GM08714 (cell line): ENCODE measurements around the gene KCNQ1.
"Not testable (repeated sequence)": the region's sequence is repeated elsewhere in the genome, so short reads cannot be mapped to it uniquely, and the experiment has no call there.

ENCODE experiments used
- H3K4me3 ChIP-seq: fragments of 200-500 bp; sonication (Bioruptor generic); 2 replicates; pipeline ENCODE4 v1.5.1; 2014; ENCODE audit warnings: mild to moderate bottlenecking, low read length, inconsistent platforms
- ZNF274 ChIP-seq: IDR thresholded peaks from 2 replicates; pipeline ENCODE4 v1.6.1; 2012; ENCODE audit warnings: mild to moderate bottlenecking, low read depth, low read length

The KCNQ1 gene

DNA sequence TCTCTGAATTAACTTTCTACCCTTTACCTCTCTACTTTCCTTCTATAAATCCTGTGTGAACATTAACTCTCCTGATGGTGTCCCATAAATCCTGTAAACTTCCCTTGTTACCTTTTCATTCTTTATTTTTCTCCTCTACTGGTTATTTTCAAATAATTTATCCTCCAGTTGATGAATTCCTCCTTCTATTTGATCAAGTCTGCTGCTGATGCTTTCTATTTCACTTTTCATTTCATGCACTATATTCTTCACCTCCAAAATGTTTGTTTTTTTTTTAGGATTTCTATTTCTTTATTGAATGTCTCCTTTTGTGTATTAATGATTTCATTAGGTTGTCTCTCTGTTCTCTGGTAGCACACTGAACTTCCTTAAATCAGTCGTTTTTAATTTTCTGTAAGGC, 186.4 kb downstream of the KCNQ1 start:
- no peak for TF ChIP-seq ZNF274
- H3K4me3 ChIP-seq: no peak overlapping the region

DNA sequence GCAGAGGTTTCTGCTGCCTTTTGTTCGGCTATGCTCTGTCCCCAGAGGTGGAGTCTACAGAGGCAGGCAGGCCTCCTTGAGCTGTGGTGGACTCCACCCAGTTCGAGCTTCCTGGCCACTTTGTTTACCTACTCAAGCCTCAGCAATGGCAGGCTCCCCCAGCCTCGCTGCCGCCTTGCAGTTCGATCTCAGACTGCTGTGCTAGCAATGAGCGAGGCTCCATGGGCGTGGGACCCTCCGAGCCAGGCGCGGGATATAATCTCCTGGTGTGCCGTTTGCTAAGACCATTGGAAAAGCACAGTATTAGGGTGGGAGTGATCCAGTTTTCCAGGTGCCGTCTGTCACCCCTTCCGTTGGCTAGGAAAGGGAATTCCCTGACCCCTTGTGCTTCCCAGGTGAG, 195.0 kb downstream of the KCNQ1 start:
- not testable (repeated sequence) for H3K4me3 ChIP-seq

DNA sequence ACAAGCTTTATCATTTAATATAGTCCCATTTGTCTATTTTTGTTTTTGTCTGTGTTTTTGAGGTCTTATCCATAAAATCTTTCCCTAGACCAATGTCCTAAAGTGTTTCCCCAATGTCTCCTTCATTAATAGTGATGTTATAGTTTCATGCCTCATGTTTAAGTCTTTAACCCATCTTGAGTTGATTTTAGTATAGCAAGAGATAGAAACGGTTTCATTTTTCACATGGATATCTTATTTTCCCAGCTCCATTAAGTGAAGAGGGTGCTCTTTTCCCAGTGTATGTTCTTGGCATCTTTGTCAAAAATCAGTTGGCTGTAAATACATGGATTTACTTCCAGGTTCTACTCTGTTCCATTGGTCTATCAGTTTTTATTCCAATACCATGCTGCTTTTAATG, 196.8 kb downstream of the KCNQ1 start:
- no peak for TF ChIP-seq ZNF274
- H3K4me3 ChIP-seq: no peak overlapping the region

DNA sequence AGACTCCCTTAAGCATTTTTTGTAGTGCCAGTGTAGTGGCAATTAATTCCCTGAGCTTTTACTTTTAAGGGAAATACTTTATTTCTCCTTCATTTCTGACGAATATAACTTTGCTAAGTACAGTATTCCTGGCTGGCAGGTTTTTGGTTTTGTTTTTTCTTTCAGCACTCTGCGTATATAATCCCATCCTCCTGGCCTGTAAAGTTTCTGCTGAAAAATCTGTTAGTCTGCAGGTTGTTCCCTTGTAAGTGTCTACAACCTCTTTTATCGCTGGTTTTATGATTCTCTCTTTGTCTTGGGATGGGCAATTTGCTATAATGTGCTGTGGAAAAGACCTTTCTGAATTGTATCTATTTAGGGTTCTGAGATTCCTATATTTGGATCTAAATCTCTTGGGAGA, 198.9 kb downstream of the KCNQ1 start:
- no peak for TF ChIP-seq ZNF274
- no peak overlapping the region for H3K4me3 ChIP-seq

DNA sequence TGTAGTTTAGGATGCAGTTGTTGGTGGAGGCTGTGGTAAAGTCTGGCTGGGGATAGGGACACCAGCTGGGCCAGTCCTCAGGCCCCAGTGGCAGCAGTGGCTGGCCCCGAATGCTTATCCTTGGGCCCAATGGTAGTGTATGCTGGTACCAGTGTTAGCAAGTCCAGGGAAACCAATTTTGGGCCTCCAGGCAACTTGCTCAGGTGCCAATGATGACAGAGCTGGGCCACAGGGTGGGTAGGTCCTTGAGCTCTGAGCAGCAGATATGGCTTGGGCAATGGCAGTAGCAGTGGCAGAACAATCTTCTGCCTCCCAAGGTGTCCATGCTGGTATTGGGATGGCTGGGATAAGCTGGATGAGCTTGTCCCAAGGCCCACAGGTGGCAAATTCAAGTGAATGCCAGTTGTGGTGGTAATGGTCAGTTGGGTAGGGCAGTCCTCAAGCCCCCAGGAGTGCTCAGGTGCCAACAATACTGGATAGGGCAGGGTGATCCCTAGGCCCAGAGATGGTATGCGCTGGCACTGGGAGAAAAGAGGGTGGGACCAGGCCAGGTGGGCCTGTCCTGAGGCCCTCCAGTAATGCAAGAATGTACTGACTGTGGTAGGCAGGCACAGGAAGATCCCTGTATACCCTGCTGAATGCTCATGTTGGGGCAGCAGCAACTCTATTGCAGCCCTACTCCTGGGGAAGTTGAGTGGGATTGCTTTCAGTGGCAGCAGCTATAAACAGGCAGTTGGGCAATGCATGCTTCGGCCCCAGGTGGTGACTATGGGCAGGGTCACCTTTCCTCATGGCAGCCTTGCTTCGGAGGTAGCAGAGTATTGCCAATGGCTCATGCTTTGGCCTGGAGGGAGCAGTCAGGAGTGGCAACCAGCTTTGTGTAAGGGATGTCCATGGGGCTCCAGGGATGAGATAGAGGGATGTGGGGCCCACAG, 200.3 kb downstream of the KCNQ1 start:
- no peak overlapping the region for H3K4me3 ChIP-seq
- no peak for TF ChIP-seq ZNF274

DNA sequence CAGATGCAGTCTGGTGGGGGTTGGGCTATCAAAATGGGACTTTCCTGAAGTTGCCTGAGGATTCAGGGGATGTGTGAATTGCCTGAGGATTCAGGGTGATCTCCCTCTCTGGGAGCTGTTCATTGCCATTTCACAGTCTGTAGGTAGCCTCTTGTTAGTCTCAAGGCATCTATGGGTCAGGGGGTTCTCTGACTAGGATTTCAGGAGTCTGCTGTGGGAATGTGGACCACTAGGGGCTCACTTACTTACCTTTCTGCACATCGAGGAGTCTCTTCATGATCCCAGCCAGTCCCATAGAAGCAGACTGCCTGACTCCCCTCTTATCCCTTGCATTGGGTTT, 200.9 kb downstream of the KCNQ1 start:
- no peak overlapping the region for H3K4me3 ChIP-seq

DNA sequence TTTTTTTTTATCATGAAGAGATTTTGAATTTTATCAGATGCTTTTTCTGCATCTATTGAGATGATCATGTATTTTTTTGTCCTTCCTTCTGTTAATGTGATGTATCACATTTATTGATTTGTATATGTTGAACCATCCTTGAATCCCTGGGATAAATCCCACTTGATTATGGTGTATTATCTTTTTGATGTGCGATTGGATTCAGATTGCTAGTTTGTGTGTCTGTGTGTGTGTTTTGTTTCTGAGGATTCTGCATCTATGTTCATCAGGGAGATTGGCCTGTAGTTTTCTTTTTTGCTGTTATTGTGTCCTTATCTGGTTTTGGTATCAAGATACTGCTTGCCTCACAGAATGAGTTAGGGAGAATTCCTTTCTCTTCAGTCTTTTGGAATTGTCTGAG, 202.4 kb downstream of the KCNQ1 start:
- TF ChIP-seq ZNF274: no peak
- H3K4me3 ChIP-seq: no peak overlapping the region

More for the DNA sequence above, 200.9 kb downstream of the KCNQ1 start:
- TF ChIP-seq ZNF274: no peak

DNA sequence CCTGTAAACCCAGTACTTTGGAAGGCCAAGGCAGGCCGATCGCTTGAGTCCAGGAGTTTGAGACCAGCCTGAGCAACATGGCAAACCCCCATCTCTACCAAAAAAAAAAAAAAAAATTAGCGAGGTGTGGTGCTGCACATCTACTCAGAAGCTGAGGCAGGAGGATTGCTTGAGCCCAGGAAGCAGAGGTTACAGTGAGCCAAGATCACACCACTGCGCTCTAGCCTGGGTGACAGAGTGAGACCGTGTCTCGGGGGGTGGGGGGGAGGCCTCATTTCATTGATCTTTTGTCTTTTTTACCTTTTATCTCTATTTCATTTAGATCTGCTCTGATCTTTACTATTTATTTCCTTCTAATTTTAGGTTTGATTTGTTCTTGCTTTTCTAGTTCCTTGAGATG, 203.1 kb downstream of the KCNQ1 start:
- no peak overlapping the region for H3K4me3 ChIP-seq
- TF ChIP-seq ZNF274: no peak

DNA sequence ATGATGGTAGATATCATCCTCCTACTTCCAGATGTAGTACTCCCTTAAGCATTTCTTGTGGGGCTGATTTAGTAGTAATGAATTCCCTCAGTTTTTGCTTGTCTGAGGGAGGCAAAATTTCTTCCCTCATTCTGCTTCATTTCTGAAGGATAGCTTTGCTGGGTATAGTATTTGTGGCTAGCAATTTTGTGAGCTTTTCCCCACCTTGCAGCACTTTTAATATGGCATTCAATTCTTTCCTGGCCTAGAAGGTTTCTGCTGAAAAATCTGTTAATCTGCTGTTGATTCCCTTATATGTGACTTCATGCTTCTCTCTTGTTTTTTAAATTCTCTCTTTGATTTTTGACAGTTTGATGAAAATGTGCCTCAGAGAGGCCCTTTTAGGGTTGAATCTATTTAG, 204.6 kb downstream of the KCNQ1 start:
- TF ChIP-seq ZNF274: no peak

DNA sequence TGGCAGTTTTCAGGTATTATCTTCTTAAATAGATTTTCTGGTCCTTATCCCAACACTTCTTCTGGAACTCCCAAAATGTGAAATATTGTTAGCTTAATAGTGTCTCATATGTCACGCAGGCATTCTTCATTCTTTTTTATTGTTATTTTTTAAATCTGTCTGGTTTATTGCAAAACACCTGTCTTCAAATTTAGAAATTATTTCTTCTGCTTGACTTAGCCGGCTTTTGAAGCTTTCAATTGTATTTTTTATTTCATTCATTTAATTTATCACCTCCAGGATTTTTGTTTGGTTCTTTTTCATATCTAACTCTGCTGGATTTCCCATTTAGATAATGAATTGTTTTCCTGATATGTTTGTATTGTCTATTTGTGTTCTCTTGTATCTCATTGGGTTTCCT, 205.0 kb downstream of the KCNQ1 start:
- no peak for TF ChIP-seq ZNF274
- H3K4me3 ChIP-seq: no peak overlapping the region

More for the DNA sequence above, 204.6 kb downstream of the KCNQ1 start:
- no peak overlapping the region for H3K4me3 ChIP-seq

DNA sequence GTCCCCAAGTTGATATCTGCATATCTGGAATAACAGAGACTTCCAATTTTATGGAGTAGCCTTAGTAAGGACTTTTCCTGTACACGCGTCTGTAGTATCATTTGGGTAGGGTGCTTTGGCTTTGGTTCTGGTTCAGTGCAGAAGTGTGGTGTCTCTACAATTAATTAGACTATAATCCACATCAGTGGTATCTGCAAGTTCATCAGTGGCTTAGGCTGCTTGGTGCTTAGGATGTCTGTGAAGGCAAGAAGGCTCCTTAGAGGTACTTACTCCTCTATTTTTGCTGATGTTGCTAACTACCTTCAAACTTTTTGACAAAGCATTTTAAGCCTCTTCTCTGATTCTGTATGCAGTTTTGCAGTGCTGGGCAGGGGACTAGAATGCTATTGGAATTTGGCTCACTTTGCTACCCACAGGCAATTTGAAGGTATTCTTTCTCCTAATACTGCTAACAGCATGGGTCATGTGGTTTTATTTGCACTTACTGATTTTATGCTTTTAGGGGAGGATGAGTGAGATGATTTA, 205.6 kb downstream of the KCNQ1 start:
- TF ChIP-seq ZNF274: no peak
- no peak overlapping the region for H3K4me3 ChIP-seq

DNA sequence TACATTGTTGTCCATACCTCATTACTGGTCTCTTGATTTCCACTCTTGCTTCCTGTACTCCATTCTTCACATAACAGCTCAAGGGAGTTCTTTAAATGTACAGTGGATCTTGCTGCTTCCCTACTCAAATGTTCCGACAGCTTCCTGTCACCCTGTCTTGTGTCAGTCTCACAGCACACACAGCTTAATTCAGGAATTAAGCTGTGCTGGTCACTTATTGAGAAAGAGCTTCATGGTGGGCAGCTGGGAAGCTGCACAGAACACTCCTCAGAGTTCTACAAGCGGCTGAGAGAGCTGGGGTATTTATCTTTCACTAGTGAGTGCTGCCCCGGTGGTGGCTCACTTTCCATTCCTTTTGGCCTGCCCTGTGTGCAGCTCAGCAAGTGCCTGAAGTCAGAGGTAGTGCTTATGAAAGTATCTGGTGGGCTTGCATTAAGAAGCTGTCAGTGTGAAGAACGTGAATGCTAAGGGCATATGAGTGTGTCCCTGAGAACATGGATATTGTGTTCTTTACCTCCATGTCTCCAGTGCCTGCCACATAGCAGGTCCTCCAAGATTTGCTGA, 206.3 kb downstream of the KCNQ1 start:
- H3K4me3 ChIP-seq: no peak overlapping the region
- no peak for TF ChIP-seq ZNF274

DNA sequence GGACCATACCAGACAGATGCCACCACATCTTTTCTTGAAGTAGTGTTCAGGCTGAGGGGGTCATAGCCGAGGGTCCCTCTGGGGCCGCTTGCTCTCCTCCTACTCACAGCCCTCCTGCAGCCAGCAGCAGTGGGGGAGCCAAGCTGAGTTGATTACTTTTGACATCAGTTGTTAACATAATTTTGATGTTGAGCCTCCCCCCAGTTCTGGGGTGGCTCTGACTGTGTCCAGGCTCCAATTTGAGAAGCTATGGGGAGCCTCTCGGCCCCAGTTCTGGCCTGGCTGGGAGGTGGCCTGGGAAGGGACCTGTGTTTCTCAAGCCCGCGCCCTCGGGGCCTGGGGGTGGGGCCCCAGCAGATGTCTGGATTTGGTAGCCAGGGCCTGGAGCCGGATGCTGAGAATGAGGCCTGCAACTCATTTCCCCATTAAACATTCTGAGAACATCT, 207.0 kb downstream of the KCNQ1 start:
- no peak for TF ChIP-seq ZNF274
- H3K4me3 ChIP-seq: no peak overlapping the region

DNA sequence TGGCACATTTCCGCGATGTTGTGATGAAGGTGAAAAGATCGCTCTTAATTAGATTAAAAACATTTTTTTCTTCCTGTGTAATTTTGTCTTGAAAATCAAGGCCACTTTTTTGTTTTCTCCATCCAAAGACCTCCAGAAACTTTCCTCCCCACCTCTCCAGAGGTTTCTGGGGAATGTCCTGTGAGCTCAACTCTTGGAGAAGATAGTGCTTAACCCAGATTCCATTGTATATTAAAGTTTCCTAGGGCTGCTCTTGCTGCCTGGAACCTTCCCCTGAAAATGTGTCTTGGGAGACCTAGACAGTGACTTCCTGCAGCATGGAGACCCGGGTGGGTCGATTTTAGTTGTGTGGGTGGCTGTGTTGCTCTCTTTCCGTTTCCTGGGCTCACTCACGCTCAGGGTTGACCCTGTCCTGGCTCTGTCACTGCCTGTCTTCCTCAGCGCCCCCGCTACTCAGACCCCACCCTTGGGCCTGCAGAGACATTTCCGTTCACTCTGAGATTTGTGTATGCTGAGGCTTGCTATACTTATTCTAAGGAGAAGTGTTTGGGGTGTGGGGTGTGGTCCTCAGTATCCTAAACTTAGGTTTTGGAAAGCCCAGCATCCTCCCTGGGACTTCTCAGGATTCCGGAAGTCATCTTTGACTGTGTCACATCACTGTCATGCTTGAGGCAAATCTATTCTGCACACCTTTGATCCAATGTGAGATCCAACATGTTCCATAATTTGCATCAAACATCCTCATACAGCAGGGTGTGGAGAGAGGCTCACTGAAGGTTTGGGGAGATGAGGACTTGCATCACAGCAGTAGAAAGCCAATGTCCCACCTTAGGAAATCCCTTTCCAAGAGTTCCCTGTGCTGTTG, 207.8 kb downstream of the KCNQ1 start:
- no peak for TF ChIP-seq ZNF274
- no peak overlapping the region for H3K4me3 ChIP-seq
